Measurements from ENCODE around the gene EML1.

The EML1 gene

GRCh38 chr14:99786511-99786989 lies 6.7 kb upstream of the EML1 start:
- peaks cover 54% of the 10 kb centered on the region for H3K27me3 ChIP-seq

GRCh38 chr14:99788713-99789112 lies 4.5 kb upstream of the EML1 start:
- Histone ChIP-seq H3K27me3 (peaks cover 74% of the 10 kb centered on the region), H3K4me3 (ENCODE audit: low read depth in 1 of 2, low read length in 1 of 2) (no peak overlapping the region), H3K4me1 (ENCODE audit: control insufficient read depth in 1 of 2, insufficient read depth in 1 of 2, low read depth in 1 of 2, low read length in 1 of 2) (no peaks in the 10 kb centered on the region), H3K27ac (no peak overlapping the region), H3K9me3 (no peaks in the 10 kb centered on the region), H3K36me3 (no peaks in the 10 kb centered on the region)
- TF ChIP-seq CTCF (IDR thresholded peaks at IDR 0.05): no peak

More at GRCh38 chr14:99786511-99786989, 6.7 kb upstream of the EML1 start:
- Histone ChIP-seq H3K27ac (no peak overlapping the region), H3K9me3 (no peaks in the 10 kb centered on the region), H3K4me3 (ENCODE audit: low read depth in 1 of 2, low read length in 1 of 2) (no peak overlapping the region), H3K4me1 (ENCODE audit: control insufficient read depth in 1 of 2, insufficient read depth in 1 of 2, low read depth in 1 of 2, low read length in 1 of 2) (no peaks in the 10 kb centered on the region), H3K36me3 (no peaks in the 10 kb centered on the region)
- no peak for TF ChIP-seq CTCF (IDR thresholded peaks at IDR 0.05)

GRCh38 chr14:99789581-99789980 lies 3.6 kb upstream of the EML1 start:
- Histone ChIP-seq H3K4me1 (ENCODE audit: control insufficient read depth in 1 of 2, insufficient read depth in 1 of 2, low read depth in 1 of 2, low read length in 1 of 2) (no peaks in the 10 kb centered on the region), H3K36me3 (no peaks in the 10 kb centered on the region), H3K9me3 (no peaks in the 10 kb centered on the region), H3K4me3 (ENCODE audit: low read depth in 1 of 2, low read length in 1 of 2) (no peak overlapping the region), H3K27ac (no peak overlapping the region), H3K27me3 (peaks cover 82% of the 10 kb centered on the region)
- TF ChIP-seq CTCF (IDR thresholded peaks at IDR 0.05): no peak

- no peak overlapping the region for H3K4me3 ChIP-seq (ENCODE audit: low read depth in 1 of 2, low read length in 1 of 2)
- H3K4me1 ChIP-seq (ENCODE audit: control insufficient read depth in 1 of 2, insufficient read depth in 1 of 2, low read depth in 1 of 2, low read length in 1 of 2): no peaks in the 10 kb centered on the region
- H3K36me3 ChIP-seq: no peaks in the 10 kb centered on the region
- H3K9me3 ChIP-seq: no peaks in the 10 kb centered on the region
- no peak for TF ChIP-seq CTCF (IDR thresholded peaks at IDR 0.05)
- peaks cover 91% of the 10 kb centered on the region for H3K27me3 ChIP-seq
- no peak overlapping the region for H3K27ac ChIP-seq
Observed at GRCh38 chr14:99790201-99790977, 2.8 kb upstream of the EML1 start.

GRCh38 chr14:99790978-99791376 lies 2.2 kb upstream of the EML1 start:
- H3K9me3 ChIP-seq: no peaks in the 10 kb centered on the region
- H3K27ac ChIP-seq: no peak overlapping the region
- no peaks in the 10 kb centered on the region for H3K4me1 ChIP-seq (ENCODE audit: control insufficient read depth in 1 of 2, insufficient read depth in 1 of 2, low read depth in 1 of 2, low read length in 1 of 2)
- TF ChIP-seq CTCF (IDR thresholded peaks at IDR 0.05): no peak
- H3K27me3 ChIP-seq: peaks cover 96% of the 10 kb centered on the region
- H3K4me3 ChIP-seq (ENCODE audit: low read depth in 1 of 2, low read length in 1 of 2): no peak overlapping the region
- no peaks in the 10 kb centered on the region for H3K36me3 ChIP-seq

All from neutrophil (primary cell).